Endothelial cell of umbilical vein (primary cell): Measurements from ENCODE around the gene UBE2D3. TPM values are rescaled to one million over a fixed set of nuclear protein-coding genes. Genes with fewer than 3 reads are reported as not detected.

Experiments
- BruUV-seq: library from RNA; stranded (reverse); fragments of 400-500 nt; replicated peaks from 2 replicates; lab custom pipeline; 2021; lab: Mats Ljungman, UMichigan
- CTCF ChIA-PET: fragments of 300-600, 350-600 bp; sonication (Branson Sonifier 250); formaldehyde crosslinking; loops from one replicate; lab custom pipeline; 2021; ENCODE audit warnings: antibody characterized with exemption, inconsistent platforms; lab: Charles Lee
- POLR2A ChIA-PET: fragments of 300-600, 350-600 bp; sonication (Branson Sonifier 250); formaldehyde crosslinking; loops from one replicate; lab custom pipeline; 2021; ENCODE audit warnings: antibody characterized with exemption, inconsistent platforms; lab: Charles Lee
- DNase-seq: peaks from one replicate; pipeline ENCODE4 v3.0.0-alpha.2; 2011; ENCODE audit warnings: low read depth, low spot score
- FAIRE-seq: peaks from 2 replicates; lab custom pipeline; 2011; peaks lifted over from hg19 to GRCh38; lab: Jason Lieb, UNC
- H2AFZ ChIP-seq: 2 replicates; pipeline ENCODE4 v1.6.0; 2012; ENCODE audit warnings: low read depth, low read length, control low read depth, inconsistent platforms
- H3K27ac ChIP-seq: 2 replicates; pipeline ENCODE4 v1.5.1; 2011; ENCODE audit warnings: low read depth, mild to moderate bottlenecking, control low read depth, low read length, moderate library complexity; ENCODE audit not compliant: insufficient read depth
- H3K27me3 ChIP-seq, 2 experiments: 2 replicates each; pipeline versions ENCODE4 v1.6.0 to v1.6.1; 2011; ENCODE audit warnings: low read length in 2 of 2, mixed read lengths in 1 of 2; ENCODE audit not compliant: control insufficient read depth in 2 of 2, insufficient read depth in 2 of 2
- H3K36me3 ChIP-seq, 2 experiments: 2 replicates in 1 of 2; 3 replicates in 1 of 2; pipeline ENCODE4 v1.5.1; 2011; ENCODE audit warnings: low read length in 2 of 2, mild to moderate bottlenecking in 1 of 2, moderate library complexity in 1 of 2; ENCODE audit not compliant: control insufficient read depth in 2 of 2, insufficient read depth in 2 of 2; ENCODE audit errors: extremely low read depth in 1 of 2
- H3K4me1 ChIP-seq: 3 replicates; pipeline ENCODE4 v1.5.1; 2011; ENCODE audit warnings: mild to moderate bottlenecking, low read length; ENCODE audit not compliant: control insufficient read depth, insufficient read depth; ENCODE audit errors: extremely low read depth
- H3K4me2 ChIP-seq: 2 replicates; pipeline ENCODE4 v1.6.1; 2011; ENCODE audit warnings: low read length, control low read depth, mixed read lengths; ENCODE audit not compliant: insufficient read depth
- H3K4me3 ChIP-seq, 3 experiments: fragments of 200-600 bp in 1 of 3; sonication (generic), shearing (Covaris generic) in 1 of 3; replicated peaks in 1 of 3; 2 replicates each; pipeline ENCODE4 v1.5.1; 2011 to 2016; ENCODE audit warnings: control low read depth in 3 of 3, low read length in 3 of 3, mild to moderate bottlenecking in 2 of 3, inconsistent platforms in 1 of 3, low read depth in 1 of 3, moderate library complexity in 1 of 3; ENCODE audit not compliant: insufficient read depth in 1 of 3
- H3K79me2 ChIP-seq: 2 replicates; pipeline ENCODE4 v1.6.0; 2012; ENCODE audit warnings: low read length, inconsistent platforms; ENCODE audit not compliant: control insufficient read depth, insufficient read depth
- H3K9ac ChIP-seq: replicated peaks from 2 replicates; pipeline ENCODE3; 2011; ENCODE audit warnings: low read length, control low read depth; ENCODE audit not compliant: insufficient read depth; ENCODE audit errors: extremely low read depth
- H3K9me1 ChIP-seq: replicated peaks from 3 replicates; pipeline ENCODE4 v1.6.0; 2011; ENCODE audit warnings: mild to moderate bottlenecking, low read length; ENCODE audit not compliant: control insufficient read depth, insufficient read depth; ENCODE audit errors: extremely low read depth
- H3K9me3 ChIP-seq: replicated peaks from 2 replicates; pipeline ENCODE4 v1.5.1; 2012; ENCODE audit warnings: low read length, inconsistent platforms; ENCODE audit not compliant: control insufficient read depth, insufficient read depth
- H4K20me1 ChIP-seq: replicated peaks from 2 replicates; pipeline ENCODE3; 2011; ENCODE audit warnings: mild to moderate bottlenecking, low read length; ENCODE audit not compliant: control insufficient read depth, insufficient read depth; ENCODE audit errors: extremely low read depth
- CTCF ChIP-seq, 2 donors: IDR thresholded peaks; 1 replicate in 1 of 2; 2 replicates in 1 of 2; pipeline ENCODE4 v1.5.1; 2011; ENCODE audit warnings: low read length in 2 of 2, mild to moderate bottlenecking in 2 of 2, moderate library complexity in 2 of 2, control low read depth in 1 of 2, inconsistent platforms in 1 of 2, low read depth in 1 of 2; ENCODE audit not compliant: insufficient read depth in 1 of 2; ENCODE audit errors: extremely low read depth in 1 of 2
- EZH2 ChIP-seq: IDR thresholded peaks from 2 replicates; pipeline ENCODE4 v1.6.1; 2012; ENCODE audit warnings: borderline replicate concordance, low read depth, mild to moderate bottlenecking, moderate library complexity, low read length, inconsistent platforms; ENCODE audit not compliant: severe bottlenecking
- FOS ChIP-seq: IDR thresholded peaks from 2 replicates; pipeline ENCODE4 v1.6.1; 2011; ENCODE audit warnings: mild to moderate bottlenecking, low read length, moderate library complexity, borderline replicate concordance; ENCODE audit not compliant: insufficient read depth
- JUN ChIP-seq: IDR thresholded peaks from 2 replicates; pipeline ENCODE4 v1.6.1; 2011; ENCODE audit warnings: borderline replicate concordance, low read depth; ENCODE audit not compliant: insufficient read length, insufficient read depth
- MAX ChIP-seq: IDR thresholded peaks from 2 replicates; pipeline ENCODE4 v1.6.1; 2011; ENCODE audit not compliant: insufficient read depth, insufficient read length
- dilution Hi-C: fragments of 300-500 bp; cut with MboI; formaldehyde crosslinking; loops from one replicate; pipeline ENCODE4 v1.15.0; 2019; ENCODE audit warnings: low sequenced_read_pairs; ENCODE audit not compliant: extremely low pct_ligation_motif_present
- intact Hi-C: fragments of 100-400 bp; cut with micrococcal nuclease; formaldehyde crosslinking; loops from one replicate; pipeline ENCODE4 v1.10.0; 2022
- polyA plus RNA-seq, 4 experiments: library from polyadenylated mRNA; depleted of rRNA in 3 of 4; stranded (reverse) in 3 of 4; unstranded in 1 of 4; fragments of >200 nt; gene quantifications; 2 replicates each; pipeline versions ENCODE4 v1.2.1 to v1.2.3, GENCODE V29; 2011 to 2012; ENCODE audit warnings: missing spikeins in 1 of 4
- total RNA-seq: library from RNA; stranded (reverse); gene quantifications from 2 replicates; pipeline ENCODE4 v1.2.3, GENCODE V29; 2021

Gene UBE2D3
- total and polyA plus RNA-seq, 2 donors (not counting 3 experiments of a cell fraction or from before 2014, with no cell fraction given), result 279 to 399 TPM

GRCh38 chr4:102772738-102773340 is 54.5 kb downstream of the UBE2D3 start:
- Histone ChIP-seq H3K9ac (no peak overlapping the region), H3K36me3 (no peaks in the 10 kb centered on the region), H3K4me1 (no peaks in the 10 kb centered on the region), H3K4me2 (no peak overlapping the region), H3K4me3 (no peak overlapping the region), H2AFZ (no peak overlapping the region), H4K20me1 (no peaks in the 10 kb centered on the region), H3K27ac (no peak overlapping the region), H3K27me3 (no peaks in the 10 kb centered on the region), H3K9me1 (no peaks in the 10 kb centered on the region), H3K9me3 (no peaks in the 10 kb centered on the region), H3K79me2 (no peaks in the 10 kb centered on the region)
- no TSS peak for BruUV-seq
- POLR2A ChIA-PET, result no interaction called here
- intact Hi-C loops (no loop called here), dilution Hi-C loops (no loop called here)
- TF ChIP-seq CTCF (IDR thresholded peaks at IDR 0.05; ENCODE audit: extremely low read depth in 1 of 2, insufficient read depth in 1 of 2, low read depth in 1 of 2, low read length in 2 of 2), result no peak
- no peak for TF ChIP-seq FOS
- TF ChIP-seq MAX, result no peak
- no peak for TF ChIP-seq JUN
- no peak for TF ChIP-seq EZH2
- DNase-seq (no peak), FAIRE-seq (no peak)
- CTCF ChIA-PET, result interaction anchor here (0.9 to 1.0 kb wide), 2 partner anchors 12 to 152 kb away, joined by 3 read pairs; partner anchors contain the start of gene MANBA
